ENCODE results near the gene NKD2. TPM values are rescaled to one million over a fixed set of nuclear protein-coding genes. Genes with fewer than 3 reads are reported as not detected.

NKD2 gene
- total and polyA plus RNA-seq, 9 of the 15 experiments (the other 6 are each of a cell fraction or from before 2014, with no cell fraction given), result 0.09 to 0.64 (median 0.27) TPM; not detected in 5

- no peak for TF ChIP-seq PRDM10 (IDR thresholded peaks at IDR 0.05; ENCODE audit: partially characterized antibody)
- no peak for TF ChIP-seq ATF4 (CRISPR knock-in tag; IDR thresholded peaks at IDR 0.05)
- no peak for TF ChIP-seq ZNF217 (CRISPR knock-in tag; IDR thresholded peaks at IDR 0.05)
Observed at GRCh38 chr5:960551-960950, 48.1 kb upstream of the NKD2 start (continued).

GRCh38 chr5:961002-961710 lies 47.4 kb upstream of the NKD2 start:
- no peak overlapping the region for H3K4me3 ChIP-seq
- 31% methylated on average over 27 of the region's 27 CpGs for WGBS (ENCODE audit: insufficient coverage, low coverage, missing lambda C conversion rate)
- H3K36me3 ChIP-seq (ENCODE audit: control insufficient read depth, insufficient read depth, low read length), result no peaks in the 10 kb centered on the region
- peaks cover 18 to 82% of the 10 kb centered on the region in 2 experiments for H3K4me1 ChIP-seq (replicated peaks in 1 of 2; ENCODE audit: control insufficient read depth in 2 of 2, insufficient read depth in 2 of 2, low read length in 2 of 2)
- ATAC-seq, result no peak
- no peak for TF ChIP-seq CEBPB (tag; IDR thresholded peaks at IDR 0.05)
- no peak for TF ChIP-seq ARID3B (CRISPR knock-in tag; IDR thresholded peaks at IDR 0.05; ENCODE audit: borderline replicate concordance)
- no peak for TF ChIP-seq SMAD2 (IDR thresholded peaks at IDR 0.05; ENCODE audit: low read depth, low read length)
- no peak for TF ChIP-seq TGIF2 (CRISPR knock-in tag; IDR thresholded peaks at IDR 0.05)
- no peak for TF ChIP-seq POLR2H (tag; IDR thresholded peaks at IDR 0.05; ENCODE audit: low read depth)
- TF ChIP-seq XRCC3 (IDR thresholded peaks at IDR 0.05), result no peak
- no peak for TF ChIP-seq ZNF224 (CRISPR knock-in tag; IDR thresholded peaks at IDR 0.05)
- no peak for TF ChIP-seq ZNF311 (CRISPR knock-in tag; IDR thresholded peaks at IDR 0.05)
- ChIA-PET CTCF (ENCODE audit: low intra/inter-chr PET ratio) (no interaction called here), POLR2A (interaction anchor here (0.6 to 1.1 kb wide), 4 partner anchors 11 to 503 kb away, joined by 3 to 4 read pairs (median 3); no protein-coding TSS in a partner anchor)
- no peak overlapping the region for H3K27ac ChIP-seq (ENCODE audit: extremely low read depth, low read depth, low read length)
- BruUV-seq (replicated peaks), result no TSS peak
- H3K27me3 ChIP-seq (ENCODE audit: control insufficient read depth in 2 of 2, insufficient read depth in 2 of 2, low read length in 2 of 2), result peaks cover 30 to 71% of the 10 kb centered on the region in 2 experiments; a peak in 4 of 5 replicates
- FAIRE-seq, result no peak
- intact Hi-C loops (cut with micrococcal nuclease), result no loop called here
- no peak overlapping the region for H2AFZ ChIP-seq (ENCODE audit: low read depth, low read length)
- no peaks in the 10 kb centered on the region for H3K79me2 ChIP-seq (ENCODE audit: control insufficient read depth, insufficient read depth, low read length)
- DNase-seq (ENCODE audit: extremely low read depth in 1 of 4, low spot score in 3 of 4), result no peak
- H3K9ac ChIP-seq (ENCODE audit: insufficient read depth in 1 of 2, low read depth in 2 of 2, low read length in 2 of 2), result no peak overlapping the region
- no peaks in the 10 kb centered on the region for H3K9me3 ChIP-seq (replicated peaks; ENCODE audit: control insufficient read depth, insufficient read depth, low read depth, low read length)
- H3K9me1 ChIP-seq (ENCODE audit: control insufficient read depth, insufficient read depth, low read length), result no peaks in the 10 kb centered on the region
- no peak overlapping the region for H3K4me2 ChIP-seq (ENCODE audit: insufficient read depth, low read length)
- H4K20me1 ChIP-seq (replicated peaks; ENCODE audit: control insufficient read depth, insufficient read depth, low read length), result peaks cover 22% of the 10 kb centered on the region
- in situ Hi-C loops (cut with MboI), result no loop called here

All from K562 (cell line).